NCI-H345 (cell line): ENCODE measurements around the gene GPC4.
A peak's percentile ranks its signal among the peaks of the same experiment; 100 is the strongest.
"Not testable (repeated sequence)": the region's sequence is repeated elsewhere in the genome, so short reads cannot be mapped to it uniquely, and the experiment has no call there.

Experiments used
- DNase-seq: peaks from one replicate; lab custom pipeline; 2025; lab: John Stamatoyannopoulos, UW

GPC4 gene

GRCh38 chrX:133365871-133366611 is 49.2 kb downstream of the GPC4 start:
- no peak for DNase-seq

- no peak for DNase-seq
Observed at GRCh38 chrX:133364865-133365264, 50.4 kb downstream of the GPC4 start.

- DNase-seq = no peak
Observed at GRCh38 chrX:133364196-133364595, 51.1 kb downstream of the GPC4 start.

- no peak for DNase-seq
Observed at GRCh38 chrX:133362538-133362937, 52.8 kb downstream of the GPC4 start.

GRCh38 chrX:133359466-133359865 is 55.8 kb downstream of the GPC4 start:
- DNase-seq = no peak

DNA sequence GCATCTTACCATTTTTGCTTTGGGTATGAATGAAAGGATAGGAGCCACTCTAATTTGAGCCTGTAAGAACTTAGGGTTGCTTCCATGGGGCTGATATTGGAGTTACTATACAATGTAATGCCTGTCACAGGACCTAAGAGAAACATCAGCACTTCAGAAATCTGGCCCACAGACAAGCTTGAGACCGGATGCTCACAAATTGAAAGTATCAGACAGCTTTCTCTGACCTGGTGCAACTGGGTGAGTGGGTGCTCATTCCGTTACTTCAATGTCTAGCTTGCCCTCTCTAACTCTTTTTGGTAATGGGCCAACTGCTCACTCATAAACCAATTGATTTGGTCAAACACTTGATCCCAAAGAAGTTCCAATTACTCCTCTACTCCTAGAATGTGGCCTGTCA is 62.1 kb downstream of the GPC4 start:
- no peak for DNase-seq

DNA sequence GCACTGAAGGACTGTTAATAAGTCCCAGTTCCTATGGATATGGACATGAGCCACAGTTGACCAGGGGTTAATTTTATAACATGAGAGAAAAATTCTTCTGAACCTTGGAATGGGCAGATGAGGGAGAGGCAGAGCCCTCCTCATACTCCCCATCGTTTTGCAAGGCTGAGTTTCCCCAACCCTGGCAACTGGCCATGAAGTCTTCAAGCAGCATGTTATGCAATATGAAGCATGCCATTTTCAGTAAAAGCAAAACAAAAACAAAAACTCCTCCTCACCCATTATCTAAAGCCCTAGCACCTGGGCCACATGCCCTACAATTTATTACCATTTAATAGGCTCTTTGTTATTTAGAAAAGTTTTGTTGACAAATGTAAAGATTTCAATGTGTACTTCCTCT is 64.5 kb downstream of the GPC4 start:
- DNase-seq = no peak

DNA sequence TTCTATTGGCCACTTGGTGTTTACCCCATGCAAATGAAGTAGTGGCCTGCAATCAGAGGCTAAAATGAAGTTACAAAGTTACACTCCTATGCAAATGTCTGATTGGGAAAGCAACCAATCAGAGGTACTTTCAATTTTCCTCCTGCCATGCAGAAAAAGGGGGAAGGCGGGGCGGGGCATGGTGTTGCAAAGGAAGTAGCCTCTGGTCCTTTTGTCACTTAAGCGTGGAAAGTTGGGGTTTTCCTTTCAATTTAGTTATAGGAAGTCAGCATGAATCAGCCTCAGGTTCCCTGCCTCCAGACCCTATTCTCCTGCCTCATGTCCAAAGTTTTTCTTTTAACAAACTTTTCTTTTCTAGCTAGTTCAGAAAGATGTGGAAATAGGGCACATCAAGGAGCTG is 69.3 kb downstream of the GPC4 start:
- no peak for DNase-seq

- DNase-seq = no peak
Observed at GRCh38 chrX:133339566-133339965, 75.7 kb downstream of the GPC4 start.

DNA sequence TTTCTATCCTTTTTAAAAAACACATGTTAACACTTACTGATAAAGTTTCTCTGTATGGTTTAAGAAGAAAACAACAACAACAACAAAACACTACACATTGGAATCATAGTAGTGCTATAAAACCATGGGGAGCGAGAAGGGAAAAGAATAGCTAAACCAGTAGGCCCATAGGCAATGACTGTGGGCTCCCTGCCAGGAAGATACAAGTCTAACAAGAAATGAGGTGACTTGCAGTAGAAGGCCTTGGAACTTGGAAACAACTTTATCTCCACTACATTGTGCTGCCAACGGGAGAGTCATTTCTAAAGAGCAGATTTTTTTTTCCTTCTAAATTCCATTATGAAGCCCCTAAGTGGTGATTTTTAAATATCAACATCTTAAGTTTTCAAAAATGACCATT is 78.0 kb downstream of the GPC4 start:
- DNase-seq = no peak

DNA sequence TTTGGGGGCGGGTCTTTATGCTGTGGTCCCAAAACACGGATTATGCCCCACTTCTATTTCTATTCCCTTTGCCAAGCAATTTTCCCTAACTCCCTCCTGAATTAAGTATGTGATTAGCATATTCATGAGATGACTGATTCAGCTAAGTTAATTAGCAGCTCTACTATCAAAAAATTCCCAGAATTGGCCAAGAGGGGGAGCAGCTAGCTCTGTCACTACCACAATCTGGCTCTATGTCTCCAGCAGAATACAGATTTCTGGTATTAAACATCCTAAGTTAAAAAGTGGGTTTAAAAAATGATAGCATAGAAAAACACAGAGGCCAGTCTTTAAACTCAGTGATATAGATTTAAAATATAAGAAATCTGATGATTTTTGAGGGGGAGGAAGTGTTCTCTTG is 80.3 kb downstream of the GPC4 start:
- peak; percentile 13 for DNase-seq

GRCh38 chrX:133333154-133333750 is 82.0 kb downstream of the GPC4 start:
- no peak for DNase-seq

- no peak for DNase-seq
Observed at GRCh38 chrX:133332737-133333136, 82.6 kb downstream of the GPC4 start.

GRCh38 chrX:133330956-133331355 is 84.3 kb downstream of the GPC4 start:
- no peak for DNase-seq

DNA sequence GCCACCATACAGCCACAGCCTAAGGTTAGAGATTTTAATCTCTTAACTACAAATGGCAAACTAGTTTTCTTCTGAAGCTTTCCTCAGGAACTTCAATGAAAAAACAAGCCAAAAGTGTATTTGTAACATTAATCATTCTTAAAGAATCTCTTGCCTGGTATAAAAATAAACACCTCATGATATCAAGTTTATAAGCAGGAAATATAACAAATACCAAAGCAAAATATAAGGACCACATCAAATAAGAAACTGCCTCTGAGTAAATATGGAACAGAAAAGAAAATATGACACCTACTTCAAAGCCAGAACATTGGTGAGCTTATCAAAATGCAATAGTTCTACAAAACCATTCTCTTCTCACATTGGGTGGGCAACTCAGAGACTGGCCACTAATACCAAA is 89.9 kb downstream of the GPC4 start:
- no peak for DNase-seq

DNA sequence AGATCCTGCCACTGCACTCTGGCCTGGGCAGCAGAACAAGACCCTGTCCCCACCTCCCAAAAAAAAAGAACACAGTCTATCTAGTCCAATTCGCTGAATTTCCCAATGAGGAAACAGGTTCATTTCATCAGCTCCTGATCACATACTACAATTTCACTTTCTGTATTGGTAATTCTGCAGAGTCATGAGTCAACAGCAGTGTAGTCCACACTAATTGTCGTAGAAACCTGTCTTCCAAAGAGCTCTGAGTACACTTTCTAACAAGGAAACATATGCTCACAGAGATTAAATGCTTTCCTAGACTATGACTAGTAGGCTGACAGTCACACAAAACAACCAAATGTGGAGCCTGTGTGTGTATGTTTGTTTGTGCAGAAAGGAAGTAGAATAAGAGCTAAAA is 91.9 kb downstream of the GPC4 start:
- no peak for DNase-seq

DNA sequence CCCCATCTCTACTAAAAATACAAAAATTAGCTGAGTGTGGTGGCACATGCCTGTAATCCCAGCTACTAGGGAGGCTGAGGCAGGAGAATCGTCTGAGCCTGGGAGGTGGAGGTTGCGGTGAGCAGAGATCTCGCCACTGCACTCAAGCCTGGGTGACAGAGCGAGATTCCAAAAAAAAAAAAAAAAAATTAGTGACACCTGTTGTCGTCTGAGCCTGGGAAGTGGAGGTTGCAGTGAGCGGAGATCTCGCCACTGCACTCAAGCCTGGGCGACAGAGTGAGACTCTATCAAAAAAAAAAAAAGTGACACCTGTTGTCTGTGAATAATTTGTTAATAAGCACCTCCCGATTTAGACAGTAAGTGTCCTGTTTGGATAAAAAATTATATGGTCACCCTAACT is 93.0 kb downstream of the GPC4 start:
- DNase-seq = not testable (repeated sequence)

DNA sequence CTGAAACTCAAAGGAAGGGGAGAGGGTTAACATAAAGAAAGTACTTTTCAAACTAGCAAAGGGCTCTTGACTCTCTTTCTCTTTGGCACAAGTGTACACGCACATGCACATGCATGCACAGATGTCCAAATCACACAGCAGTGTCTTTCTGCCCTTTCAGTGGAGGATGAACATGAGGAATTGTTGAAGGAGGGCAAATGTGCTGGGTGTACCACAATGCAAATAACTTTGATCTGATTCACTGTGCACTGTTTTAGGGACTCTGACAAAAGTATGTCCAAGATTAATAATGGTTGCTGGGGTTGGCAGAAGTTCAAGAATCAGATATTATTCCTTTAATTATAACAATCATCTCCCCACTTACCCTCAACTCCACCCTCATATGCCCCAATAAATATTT is 93.8 kb downstream of the GPC4 start:
- no peak for DNase-seq

DNA sequence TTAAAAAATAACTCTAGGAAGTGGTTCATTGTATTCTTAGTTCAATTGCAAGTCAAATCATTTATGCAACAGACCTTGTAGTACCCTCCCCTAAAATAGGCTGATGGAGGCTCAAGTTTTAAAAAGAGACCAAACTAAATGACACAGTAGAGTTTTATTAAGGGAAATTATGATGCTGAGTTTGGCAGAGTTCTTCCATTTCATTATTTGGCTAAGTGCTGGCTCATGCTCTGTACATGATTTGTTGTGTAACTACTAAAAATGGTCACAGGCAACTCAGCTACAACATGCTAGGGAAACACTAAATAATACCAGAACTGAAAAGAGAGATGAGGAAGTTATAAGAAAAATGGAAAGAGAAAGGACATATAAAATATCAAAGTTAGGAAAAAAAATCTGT is 101.0 kb downstream of the GPC4 start:
- DNase-seq = no peak

GRCh38 chrX:133308499-133308897 is 106.8 kb downstream of the GPC4 start:
- no peak for DNase-seq

DNA sequence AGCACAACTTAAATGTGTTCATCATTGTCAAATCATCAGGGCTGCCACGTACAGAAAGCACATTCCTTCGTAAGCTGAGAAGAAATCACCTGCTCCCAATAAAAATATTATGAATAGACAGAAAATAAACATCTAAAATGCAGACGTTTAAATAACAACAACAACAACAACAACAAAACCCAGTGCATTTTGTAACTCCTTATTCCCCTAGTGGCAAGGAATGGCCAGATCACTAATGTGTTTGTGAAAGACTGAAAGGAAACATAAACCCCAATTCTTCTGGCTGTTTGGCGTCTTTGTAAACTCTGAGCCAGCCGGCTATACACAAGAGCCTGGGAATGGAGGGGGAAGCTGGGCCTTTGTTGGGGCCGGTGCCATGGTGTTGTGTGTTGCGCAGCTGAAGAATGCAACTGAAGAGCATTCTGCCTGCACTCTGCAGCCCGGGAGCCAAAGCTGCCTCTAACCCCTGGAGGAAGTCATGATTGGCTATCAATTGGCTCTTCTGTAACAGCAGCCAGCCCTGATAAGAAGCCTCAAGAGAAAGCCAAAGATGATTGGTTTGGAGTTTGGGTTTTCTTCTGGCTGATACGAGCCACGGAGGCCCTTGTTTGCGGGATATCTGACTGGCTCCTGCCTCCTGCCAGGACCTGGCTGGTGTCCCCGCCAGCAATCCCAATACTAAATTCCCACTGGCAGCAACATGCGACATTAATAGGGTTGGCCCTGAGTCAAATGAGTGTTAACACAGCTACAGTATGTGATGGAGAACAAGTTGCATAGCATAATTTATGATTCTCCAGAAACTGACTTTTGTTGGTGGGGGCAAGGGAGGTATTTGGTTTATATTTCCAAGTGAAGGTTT is 107.4 kb downstream of the GPC4 start:
- DNase-seq = no peak

DNA sequence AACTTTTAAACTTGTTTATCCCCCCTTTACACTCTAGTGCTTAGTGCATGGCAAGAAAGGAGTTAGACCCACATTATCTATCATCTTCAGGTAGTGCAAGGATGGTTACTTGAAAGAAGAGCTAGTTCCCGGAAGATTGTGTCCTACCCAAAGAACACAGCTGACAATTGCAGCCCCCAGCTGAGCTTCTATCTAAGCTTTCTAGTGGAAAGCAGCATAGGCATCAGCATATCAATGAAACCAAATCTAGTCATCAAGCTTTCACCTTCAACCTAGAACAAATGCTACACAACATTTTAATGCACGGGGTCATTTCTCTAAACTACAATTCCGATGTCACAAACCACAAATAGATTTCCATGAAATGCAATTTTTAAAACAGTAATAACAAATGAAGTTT is 108.2 kb downstream of the GPC4 start:
- DNase-seq = no peak

DNA sequence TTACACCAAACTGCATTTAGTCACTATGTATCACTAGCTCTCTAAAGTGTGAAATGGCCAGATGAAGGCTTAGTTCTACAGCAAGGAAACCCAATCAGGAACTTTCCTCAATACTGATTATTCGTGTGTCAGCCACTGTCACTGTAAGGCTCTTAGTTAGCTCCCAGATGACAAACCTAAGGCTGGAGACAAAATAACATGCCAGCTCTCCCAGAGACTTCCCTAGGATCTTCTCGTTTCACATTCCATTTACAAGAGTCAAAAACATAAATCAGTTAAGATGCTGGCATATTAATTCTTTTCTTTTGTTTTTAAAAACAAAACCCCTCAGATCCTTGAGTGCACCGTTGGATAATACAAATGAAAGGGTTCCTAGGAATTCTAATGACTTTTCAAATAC is 109.0 kb downstream of the GPC4 start:
- DNase-seq = no peak
